Cardiac muscle cell (in vitro differentiated cells and primary cell): ENCODE data around the gene ZNF497. TPM values are rescaled to one million over a fixed set of nuclear protein-coding genes. Genes with fewer than 3 reads are reported as not detected.

ENCODE experiments used
- DNase-seq, 2 donors: peaks; one replicate each; pipeline versions ENCODE4 v3.0.0 to v3.0.0-alpha.2; 2010 to 2017; ENCODE audit warnings: low read depth in 1 of 2, low spot score in 1 of 2
- H3K27ac ChIP-seq: fragments of 200-600 bp; sonication (generic); 2 replicates; pipeline ENCODE4 v1.5.1; 2016
- H3K27me3 ChIP-seq: fragments of 200-600 bp; sonication (generic); 2 replicates; pipeline ENCODE4 v1.6.0; 2016; ENCODE audit warnings: control low read depth
- H3K36me3 ChIP-seq: fragments of 200-600 bp; sonication (generic); 2 replicates; pipeline ENCODE4 v1.5.1; 2016; ENCODE audit warnings: control low read depth
- H3K4me1 ChIP-seq: fragments of 200-600 bp; sonication (generic); 2 replicates; pipeline ENCODE4 v1.8.1; 2017; ENCODE audit warnings: low read depth, mild to moderate bottlenecking, mixed run types
- H3K4me3 ChIP-seq: fragments of 200-600 bp; sonication (generic); 2 replicates; pipeline ENCODE4 v1.5.1; 2016; ENCODE audit warnings: mild to moderate bottlenecking
- H3K9me3 ChIP-seq: fragments of 200-600 bp; sonication (generic); 2 replicates; pipeline ENCODE4 v1.5.1; 2017; ENCODE audit warnings: low read depth, mild to moderate bottlenecking, control low read depth
- polyA plus RNA-seq: library from polyadenylated mRNA; unstranded; fragments of >200 nt; fragmentation: Nextera tagmentation; extraction: Ambion mirVana; gene quantifications from 2 replicates; pipeline ENCODE4 v1.2.1, GENCODE V29; 2016
- total RNA-seq: library from RNA; depleted of rRNA; stranded (reverse); fragments of >200 nt; gene quantifications from 2 replicates; pipeline ENCODE4 v1.2.3, GENCODE V29; 2016
- TF ChIP-seq, protein P1 (sequence below): IDR thresholded peaks from 2 replicates; pipeline ENCODE4 v1.5.1; 2012; ENCODE audit warnings: low read depth, mild to moderate bottlenecking, low read length

The ZNF497 gene
- total and polyA plus RNA-seq, 2 experiments from 2014 or later = 5.8 to 7.6 TPM

DNA sequence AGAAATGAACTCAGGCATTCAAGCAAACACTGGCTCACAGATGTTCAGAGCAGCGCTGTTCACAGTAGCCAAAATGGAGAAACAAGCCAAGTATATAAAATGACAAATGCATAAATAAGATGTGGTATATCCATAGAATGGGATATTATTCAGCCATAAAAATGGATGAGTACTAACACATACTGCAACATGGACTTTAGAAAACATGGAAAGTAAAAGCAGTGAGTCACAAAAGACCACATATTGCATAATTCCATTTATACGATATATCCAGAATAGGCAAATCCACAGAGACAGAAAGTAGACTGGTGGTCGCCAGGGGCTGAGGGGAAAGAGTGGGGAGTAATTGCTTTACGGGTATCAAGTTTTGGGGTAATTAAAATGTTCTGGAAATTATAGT is 11.6 kb upstream of the ZNF497 start:
- H3K4me3 ChIP-seq = no peak overlapping the region
- no peaks in the 10 kb centered on the region for H3K36me3 ChIP-seq
- H3K27ac ChIP-seq = no peak overlapping the region
- no peaks in the 10 kb centered on the region for H3K4me1 ChIP-seq
- TF ChIP-seq, protein P1, sequence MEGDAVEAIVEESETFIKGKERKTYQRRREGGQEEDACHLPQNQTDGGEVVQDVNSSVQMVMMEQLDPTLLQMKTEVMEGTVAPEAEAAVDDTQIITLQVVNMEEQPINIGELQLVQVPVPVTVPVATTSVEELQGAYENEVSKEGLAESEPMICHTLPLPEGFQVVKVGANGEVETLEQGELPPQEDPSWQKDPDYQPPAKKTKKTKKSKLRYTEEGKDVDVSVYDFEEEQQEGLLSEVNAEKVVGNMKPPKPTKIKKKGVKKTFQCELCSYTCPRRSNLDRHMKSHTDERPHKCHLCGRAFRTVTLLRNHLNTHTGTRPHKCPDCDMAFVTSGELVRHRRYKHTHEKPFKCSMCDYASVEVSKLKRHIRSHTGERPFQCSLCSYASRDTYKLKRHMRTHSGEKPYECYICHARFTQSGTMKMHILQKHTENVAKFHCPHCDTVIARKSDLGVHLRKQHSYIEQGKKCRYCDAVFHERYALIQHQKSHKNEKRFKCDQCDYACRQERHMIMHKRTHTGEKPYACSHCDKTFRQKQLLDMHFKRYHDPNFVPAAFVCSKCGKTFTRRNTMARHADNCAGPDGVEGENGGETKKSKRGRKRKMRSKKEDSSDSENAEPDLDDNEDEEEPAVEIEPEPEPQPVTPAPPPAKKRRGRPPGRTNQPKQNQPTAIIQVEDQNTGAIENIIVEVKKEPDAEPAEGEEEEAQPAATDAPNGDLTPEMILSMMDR = no peak
- no peak for DNase-seq
- H3K9me3 ChIP-seq = no peaks in the 10 kb centered on the region
- H3K27me3 ChIP-seq = no peaks in the 10 kb centered on the region

DNA sequence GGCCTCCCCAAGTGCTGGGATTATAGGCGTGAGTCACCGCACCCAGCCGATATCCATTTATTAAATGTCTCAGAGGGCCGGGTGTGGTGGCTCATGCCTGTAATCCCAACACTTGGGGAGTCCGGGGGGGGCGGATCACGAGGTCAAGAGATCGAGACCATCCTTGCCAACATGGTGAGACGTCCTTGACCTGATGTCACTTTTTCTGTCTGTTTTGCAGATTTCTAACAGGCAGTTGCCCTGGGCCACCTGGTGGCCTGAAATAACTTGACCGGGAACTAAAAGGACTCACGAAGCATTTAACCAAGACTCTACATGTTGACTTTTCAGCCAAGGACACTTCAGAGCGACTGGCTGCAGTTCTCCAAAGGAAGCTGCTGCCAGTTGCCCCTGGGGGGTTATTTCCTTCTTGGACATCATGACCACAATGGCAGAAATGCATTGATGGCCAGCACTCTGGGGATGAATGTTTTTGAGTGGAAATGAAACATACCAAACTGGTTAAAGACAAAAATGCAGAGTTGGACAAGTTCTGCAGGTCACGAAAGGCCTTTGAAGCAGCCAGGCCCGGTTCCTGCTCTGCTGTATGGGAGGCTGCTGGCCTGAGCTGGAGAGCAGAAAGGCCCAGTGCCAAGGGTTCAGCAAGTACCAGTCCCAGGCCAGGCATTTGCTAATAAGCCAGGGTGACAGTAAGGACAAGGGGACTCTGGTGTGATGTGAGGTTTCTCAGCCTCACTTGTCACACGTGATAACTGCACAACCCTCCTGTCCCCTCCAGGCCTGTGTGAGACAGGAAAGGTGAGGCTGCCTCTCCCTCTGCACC is 10.0 kb upstream of the ZNF497 start:
- no peak overlapping the region for H3K4me3 ChIP-seq
- no peaks in the 10 kb centered on the region for H3K27me3 ChIP-seq
- no peaks in the 10 kb centered on the region for H3K36me3 ChIP-seq
- TF ChIP-seq, protein P1 = peak; percentile 6
- H3K4me1 ChIP-seq = no peaks in the 10 kb centered on the region
- no peak overlapping the region for H3K27ac ChIP-seq
- no peak for DNase-seq
- H3K9me3 ChIP-seq = no peaks in the 10 kb centered on the region

DNA sequence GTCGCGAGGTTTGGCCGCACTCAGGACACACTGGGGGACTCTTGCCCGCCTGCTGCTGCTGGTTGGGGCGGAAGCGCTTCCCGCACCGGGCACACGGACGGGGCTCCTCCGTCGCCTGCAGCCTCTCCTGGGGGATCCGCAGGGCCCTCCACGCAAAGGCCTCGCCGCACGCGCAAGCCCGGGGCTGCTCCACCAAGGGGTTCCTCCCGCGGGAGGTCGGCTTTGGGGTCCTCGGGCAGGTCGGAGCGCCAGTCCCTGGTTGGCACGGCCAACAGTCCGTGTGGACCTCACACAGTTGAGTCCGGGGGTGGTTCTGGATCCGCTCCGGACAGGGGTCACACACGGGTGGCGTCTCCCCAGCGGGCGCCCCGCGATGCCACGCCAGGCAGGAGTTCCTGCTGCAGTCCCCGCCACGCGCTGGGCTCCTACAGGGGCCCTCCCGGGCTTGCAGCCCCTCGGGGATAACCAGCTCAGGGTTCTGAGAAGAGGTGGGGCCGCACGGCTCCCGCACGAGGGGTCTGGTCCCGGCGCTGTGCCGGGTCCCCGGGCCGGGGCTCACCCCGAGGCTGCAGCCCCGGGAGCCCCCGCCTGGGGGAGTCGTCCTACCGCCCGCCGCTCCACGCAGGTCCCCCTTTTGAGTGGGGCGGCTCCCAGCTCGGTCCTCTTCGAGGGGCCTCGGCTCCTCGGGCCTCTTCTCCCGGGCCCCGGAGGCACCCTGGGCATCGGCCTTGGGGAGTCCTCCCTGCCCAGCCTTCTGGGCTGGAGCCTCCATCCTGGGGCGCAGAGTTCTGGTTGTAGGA is 6.2 kb upstream of the ZNF497 start:
- H3K36me3 ChIP-seq = no peaks in the 10 kb centered on the region
- TF ChIP-seq, protein P1 = no peak
- H3K4me3 ChIP-seq = no peak overlapping the region
- no peak for DNase-seq
- no peak overlapping the region for H3K27ac ChIP-seq
- H3K27me3 ChIP-seq = no peaks in the 10 kb centered on the region
- no peaks in the 10 kb centered on the region for H3K9me3 ChIP-seq
- H3K4me1 ChIP-seq = no peaks in the 10 kb centered on the region

DNA sequence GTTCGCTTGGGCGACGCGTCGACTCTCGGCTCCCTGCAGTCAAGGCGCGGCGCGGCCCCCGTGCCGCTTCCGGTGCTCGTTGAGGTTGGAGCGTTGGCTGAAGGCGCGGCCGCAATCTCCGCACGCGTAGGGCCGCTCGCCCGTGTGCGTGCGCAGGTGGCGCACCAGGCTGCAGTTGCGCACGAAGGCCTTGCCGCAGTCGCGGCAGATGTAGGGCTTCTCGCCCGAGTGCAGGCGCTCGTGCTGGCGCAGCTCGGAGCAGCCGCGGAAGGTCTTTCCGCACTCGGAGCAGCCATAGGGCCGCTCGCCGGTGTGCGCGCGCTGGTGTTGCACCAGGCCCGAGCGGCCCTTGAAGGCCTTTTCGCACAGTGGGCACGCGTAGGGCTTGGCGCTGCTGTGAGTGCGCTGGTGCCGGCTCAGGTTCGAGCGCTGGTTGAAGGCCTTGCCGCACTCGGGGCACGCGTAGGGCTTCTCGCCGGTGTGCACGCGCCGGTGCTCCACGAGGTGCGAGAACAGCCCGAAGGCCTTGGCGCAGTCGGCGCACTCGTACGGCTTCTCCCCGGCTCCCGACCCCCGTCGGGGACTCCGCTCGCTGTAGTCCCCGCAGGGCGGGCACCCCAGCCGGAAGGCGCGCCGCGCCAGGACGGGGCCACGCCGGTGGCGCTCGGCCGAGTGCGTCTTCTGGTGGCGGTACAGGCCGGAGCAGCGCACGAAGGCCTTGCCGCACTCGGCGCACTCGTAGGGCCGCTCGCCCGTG is 5.3 kb upstream of the ZNF497 start:
- Histone ChIP-seq H3K4me1 (no peaks in the 10 kb centered on the region), H3K9me3 (no peaks in the 10 kb centered on the region), H3K27me3 (no peaks in the 10 kb centered on the region), H3K27ac (no peak overlapping the region), H3K4me3 (no peak overlapping the region), H3K36me3 (no peaks in the 10 kb centered on the region)
- TF ChIP-seq, protein P1 = no peak
- no peak for DNase-seq

DNA sequence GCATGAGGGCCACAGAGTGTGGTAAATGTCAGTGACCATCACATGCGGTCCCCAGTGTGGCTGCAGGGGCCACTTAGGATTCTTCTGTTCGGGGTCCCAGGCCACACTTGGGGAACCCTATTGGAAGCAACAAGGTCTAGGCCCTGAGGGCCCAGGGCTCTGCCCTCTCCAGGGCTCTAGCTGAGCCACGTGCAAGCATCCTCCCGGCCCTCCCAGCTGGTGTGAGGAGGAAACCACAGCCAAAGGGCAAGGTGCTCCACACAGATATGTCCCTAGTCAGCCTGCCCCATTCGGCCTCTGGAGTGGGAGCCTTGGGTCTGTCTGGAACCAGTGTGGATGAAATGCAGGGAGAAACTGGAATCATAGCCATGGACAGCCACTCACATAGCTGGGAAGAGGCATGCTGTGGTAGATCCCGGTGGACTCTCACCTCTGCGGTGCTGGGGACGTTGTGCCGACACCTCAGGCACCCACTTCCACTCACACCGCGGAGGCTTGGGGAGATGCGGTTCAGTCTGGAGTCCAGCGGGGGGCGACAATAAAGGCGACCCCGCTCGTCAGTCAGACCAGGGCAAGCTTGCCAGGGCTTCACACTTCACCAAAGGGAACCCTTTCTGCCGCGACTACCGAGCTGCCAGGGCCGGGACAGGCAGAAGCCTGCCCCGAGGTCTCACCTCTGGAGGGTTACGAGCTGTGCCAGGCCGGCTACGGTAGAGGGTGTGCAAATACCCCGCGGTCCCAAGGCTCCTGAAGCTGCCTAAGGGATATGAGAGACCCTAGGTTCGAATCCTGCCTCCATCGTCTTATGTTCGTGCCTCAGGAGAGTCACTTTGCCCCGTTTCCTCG is 4.3 kb upstream of the ZNF497 start:
- Histone ChIP-seq H3K4me3 (no peak overlapping the region), H3K27me3 (no peaks in the 10 kb centered on the region), H3K27ac (no peak overlapping the region), H3K4me1 (no peaks in the 10 kb centered on the region), H3K9me3 (no peaks in the 10 kb centered on the region), H3K36me3 (no peaks in the 10 kb centered on the region)
- TF ChIP-seq, protein P1 = no peak
- no peak for DNase-seq
